ENCODE data around the gene LRRC17. TPM values are rescaled to one million over a fixed set of nuclear protein-coding genes. Genes with fewer than 3 reads are reported as not detected.

The LRRC17 gene
- total and polyA plus RNA-seq, 9 of the 15 experiments (the other 6 are each of a cell fraction or from before 2014, with no cell fraction given), result 0.03 to 0.18 (median 0.12) TPM; not detected in 5

GRCh38 chr7:102983602-102984001 is 70.8 kb downstream of the LRRC17 start (continued):
- TF ChIP-seq TAF15 (IDR thresholded peaks at IDR 0.05; ENCODE audit: low read depth, low read length) (no peak), NR2C2 (CRISPR knock-in tag; IDR thresholded peaks at IDR 0.05) (no peak), NR2C2 (tag; IDR thresholded peaks at IDR 0.05) (no peak)

DNA sequence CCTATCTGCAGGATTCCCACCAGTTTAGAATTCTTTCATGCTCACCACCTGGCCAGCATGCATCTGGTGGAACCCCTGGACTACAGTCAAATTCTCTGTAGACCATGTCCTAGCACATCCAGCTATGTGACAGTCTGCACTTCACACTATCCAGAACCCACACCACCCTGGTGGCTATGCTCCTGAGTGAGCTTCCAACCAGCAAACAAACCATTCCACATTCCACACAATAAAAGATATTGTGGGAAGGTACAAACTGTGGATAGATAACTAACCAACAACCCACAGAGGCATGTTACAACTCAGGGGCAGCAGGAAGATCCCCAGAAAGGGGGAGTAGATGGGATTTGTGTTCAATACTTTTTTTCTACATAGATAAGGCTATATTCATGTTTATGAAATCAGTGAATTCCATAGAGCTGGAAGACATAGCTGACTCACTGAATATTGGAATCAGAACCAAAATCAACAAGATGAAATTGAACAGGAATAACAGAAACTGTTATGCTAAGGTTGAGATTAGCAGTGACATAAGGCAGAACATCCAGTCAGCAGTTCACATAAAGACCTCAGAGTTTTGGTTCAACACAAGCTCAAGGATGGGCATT is 72.5 kb downstream of the LRRC17 start:
- Histone ChIP-seq H3K27me3 (ENCODE audit: control insufficient read depth in 2 of 2, insufficient read depth in 2 of 2, low read length in 2 of 2) (no peaks in the 10 kb centered on the region), H3K79me2 (ENCODE audit: control insufficient read depth, insufficient read depth, low read length) (peaks cover 5% of the 10 kb centered on the region; the same call in 2 of the 3 replicates), H2AFZ (ENCODE audit: low read depth, low read length) (no peak overlapping the region), H3K4me2 (ENCODE audit: insufficient read depth, low read length) (no peak overlapping the region), H4K20me1 (replicated peaks; ENCODE audit: control insufficient read depth, insufficient read depth, low read length) (no peaks in the 10 kb centered on the region), H3K9ac (ENCODE audit: insufficient read depth in 1 of 2, low read depth in 2 of 2, low read length in 2 of 2) (no peak overlapping the region), H3K9me3 (replicated peaks; ENCODE audit: control insufficient read depth, insufficient read depth, low read depth, low read length) (no peaks in the 10 kb centered on the region), H3K27ac (ENCODE audit: extremely low read depth, low read depth, low read length) (no peak overlapping the region), H3K4me1 (replicated peaks in 1 of 2; ENCODE audit: control insufficient read depth in 2 of 2, insufficient read depth in 2 of 2, low read length in 2 of 2) (peaks cover 12 to 51% of the 10 kb centered on the region in 2 experiments), H3K36me3 (ENCODE audit: control insufficient read depth, insufficient read depth, low read length) (peaks cover 16% of the 10 kb centered on the region), H3K9me1 (ENCODE audit: control insufficient read depth, insufficient read depth, low read length) (no peaks in the 10 kb centered on the region), H3K4me3 (no peak overlapping the region)
- POLR2A ChIA-PET, result interaction anchor here (0.5 to 1.8 kb wide), 2 partner anchors 12 to 81 kb away, joined by 4 to 6 read pairs; no protein-coding TSS in a partner anchor
- DNase-seq (ENCODE audit: extremely low read depth in 1 of 4, low spot score in 3 of 4) (no peak), FAIRE-seq (no peak), ATAC-seq (no peak)
- intact Hi-C loops (cut with micrococcal nuclease), result no loop called here
- no TSS peak for BruUV-seq (replicated peaks)
- TF ChIP-seq MBD2 (IDR thresholded peaks at IDR 0.05; ENCODE audit: borderline replicate concordance, low read depth) (no peak), ZNF316 (IDR thresholded peaks at IDR 0.05) (no peak), NFE2 (IDR thresholded peaks at IDR 0.05; ENCODE audit: low read depth) (no peak), CTBP1 (IDR thresholded peaks at IDR 0.05; ENCODE audit: borderline replicate concordance) (no peak), POLR2AphosphoS2 (IDR thresholded peaks at IDR 0.05; ENCODE audit: low read length) (no peak; the same call in 1 of the 2 replicates), ETV5 (CRISPR knock-in tag; IDR thresholded peaks at IDR 0.05; ENCODE audit: low read depth) (no peak), DDX20 (tag; IDR thresholded peaks at IDR 0.05; ENCODE audit: low read depth) (no peak), ESRRB (CRISPR knock-in tag; IDR thresholded peaks at IDR 0.05; ENCODE audit: borderline replicate concordance) (no peak), ZNF57 (CRISPR knock-in tag; IDR thresholded peaks at IDR 0.05) (no peak), SAFB2 (IDR thresholded peaks at IDR 0.05; ENCODE audit: borderline replicate concordance, low read depth, low read length, severe bottlenecking) (no peak), NFIX (CRISPR knock-in tag; IDR thresholded peaks at IDR 0.05; ENCODE audit: low read depth) (no peak), ZNF239 (CRISPR knock-in tag; IDR thresholded peaks at IDR 0.05) (no peak), MAFG (tag; conservative IDR thresholded peaks at IDR 0.05) (no peak)
- TF ChIP-seq, protein P1, sequence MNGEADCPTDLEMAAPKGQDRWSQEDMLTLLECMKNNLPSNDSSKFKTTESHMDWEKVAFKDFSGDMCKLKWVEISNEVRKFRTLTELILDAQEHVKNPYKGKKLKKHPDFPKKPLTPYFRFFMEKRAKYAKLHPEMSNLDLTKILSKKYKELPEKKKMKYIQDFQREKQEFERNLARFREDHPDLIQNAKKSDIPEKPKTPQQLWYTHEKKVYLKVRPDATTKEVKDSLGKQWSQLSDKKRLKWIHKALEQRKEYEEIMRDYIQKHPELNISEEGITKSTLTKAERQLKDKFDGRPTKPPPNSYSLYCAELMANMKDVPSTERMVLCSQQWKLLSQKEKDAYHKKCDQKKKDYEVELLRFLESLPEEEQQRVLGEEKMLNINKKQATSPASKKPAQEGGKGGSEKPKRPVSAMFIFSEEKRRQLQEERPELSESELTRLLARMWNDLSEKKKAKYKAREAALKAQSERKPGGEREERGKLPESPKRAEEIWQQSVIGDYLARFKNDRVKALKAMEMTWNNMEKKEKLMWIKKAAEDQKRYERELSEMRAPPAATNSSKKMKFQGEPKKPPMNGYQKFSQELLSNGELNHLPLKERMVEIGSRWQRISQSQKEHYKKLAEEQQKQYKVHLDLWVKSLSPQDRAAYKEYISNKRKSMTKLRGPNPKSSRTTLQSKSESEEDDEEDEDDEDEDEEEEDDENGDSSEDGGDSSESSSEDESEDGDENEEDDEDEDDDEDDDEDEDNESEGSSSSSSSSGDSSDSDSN (IDR thresholded peaks at IDR 0.05; ENCODE audit: borderline replicate concordance in 1 of 2, low read depth in 2 of 2, low read length in 2 of 2), result no peak
- CTCF ChIA-PET (ENCODE audit: low intra/inter-chr PET ratio), result no interaction called here
- in situ Hi-C loops (cut with MboI), result loop anchor here (5.0 kb wide), 1 partner anchor 72 kb away; no protein-coding TSS in a partner anchor
